T1000 (cell line): ENCODE results near the gene CLDN15.
"Not testable (repeated sequence)": the region's sequence is repeated elsewhere in the genome, so short reads cannot be mapped to it uniquely, and the experiment has no call there.

ENCODE experiments used
- DNase-seq: peaks from one replicate; lab custom pipeline; 2025; ENCODE audit warnings: mixed read lengths; lab: John Stamatoyannopoulos, UW

Gene CLDN15

DNA sequence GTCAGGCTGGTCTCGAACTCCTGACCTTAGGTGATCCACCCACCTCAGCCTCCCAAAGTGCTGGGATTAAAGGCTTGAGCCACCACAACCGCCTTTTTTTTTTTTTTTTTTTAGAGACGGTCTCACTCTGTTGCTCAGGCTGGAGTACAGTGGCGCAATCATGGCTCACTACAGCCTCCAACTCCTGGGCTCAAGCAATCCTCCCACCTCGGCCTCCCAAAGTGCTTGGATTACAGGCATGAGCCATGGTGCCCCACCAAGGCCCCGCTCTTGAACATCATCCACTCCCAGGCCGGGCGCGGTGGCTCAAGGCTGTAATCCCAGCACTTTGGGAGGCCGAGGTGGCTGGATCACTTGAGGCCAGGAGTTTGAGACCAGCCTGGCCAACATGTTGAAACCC lies 38.1 kb downstream of the CLDN15 start:
- not testable (repeated sequence) for DNase-seq

DNA sequence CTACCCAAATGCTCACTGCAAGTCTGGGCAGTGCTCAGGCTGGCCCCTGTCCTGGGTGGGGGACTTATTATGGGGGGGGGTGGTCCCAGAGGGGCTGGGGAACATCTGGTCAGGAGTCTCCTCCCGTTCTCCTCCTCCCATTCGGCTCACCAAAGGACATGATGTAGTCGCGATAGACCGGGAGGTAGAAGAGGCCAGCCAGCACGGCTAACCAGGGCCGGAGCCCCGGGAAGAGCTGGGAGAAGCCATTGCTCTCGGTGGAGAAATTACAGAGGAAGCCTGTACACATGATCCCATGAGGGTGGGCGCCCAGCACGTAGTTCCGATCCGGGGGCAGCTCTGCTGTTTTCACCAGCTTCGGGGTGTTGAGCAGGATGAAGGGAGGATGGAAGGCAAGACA lies 39.1 kb downstream of the CLDN15 start:
- no peak for DNase-seq

DNA sequence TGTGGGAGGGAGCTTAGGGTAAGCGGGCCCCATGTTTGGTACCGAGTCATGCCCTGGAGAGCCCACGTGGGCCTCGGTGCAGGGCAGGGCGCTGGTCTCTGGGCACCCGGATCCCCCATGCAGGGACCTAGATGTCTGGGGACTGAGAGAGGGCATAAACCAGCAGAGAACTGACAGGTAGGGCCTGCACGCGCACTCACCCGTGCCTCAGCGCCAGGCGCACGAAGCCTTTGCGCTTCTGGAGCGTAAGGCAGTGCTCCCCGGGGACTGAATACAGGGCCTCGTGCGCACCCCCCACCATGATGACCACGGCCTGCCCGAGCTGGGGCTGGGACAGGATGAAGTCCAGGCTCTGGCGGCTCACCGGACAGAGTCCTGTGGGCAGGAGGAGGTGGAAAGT lies 39.6 kb downstream of the CLDN15 start:
- no peak for DNase-seq

DNA sequence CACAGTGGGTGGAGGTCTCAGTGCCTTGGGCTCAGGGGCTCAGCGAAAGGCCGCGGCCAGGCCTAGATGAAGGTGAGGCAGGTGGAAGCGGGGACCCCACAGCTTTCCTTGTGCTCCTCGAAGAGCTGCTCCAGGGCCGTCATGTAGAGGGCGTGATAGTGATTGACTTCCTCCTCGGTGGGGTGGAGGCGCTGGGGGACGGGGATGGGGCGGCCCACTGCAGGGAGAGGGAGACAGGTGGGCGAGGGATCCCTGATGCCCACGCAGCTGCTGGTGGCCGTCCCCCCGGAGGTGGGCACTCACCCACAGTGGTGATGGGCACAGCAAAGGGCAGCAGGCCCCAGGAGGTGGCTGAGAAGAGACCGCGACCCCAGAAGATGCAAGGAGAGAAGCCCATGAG lies 41.7 kb downstream of the CLDN15 start:
- DNase-seq, result no peak

DNA sequence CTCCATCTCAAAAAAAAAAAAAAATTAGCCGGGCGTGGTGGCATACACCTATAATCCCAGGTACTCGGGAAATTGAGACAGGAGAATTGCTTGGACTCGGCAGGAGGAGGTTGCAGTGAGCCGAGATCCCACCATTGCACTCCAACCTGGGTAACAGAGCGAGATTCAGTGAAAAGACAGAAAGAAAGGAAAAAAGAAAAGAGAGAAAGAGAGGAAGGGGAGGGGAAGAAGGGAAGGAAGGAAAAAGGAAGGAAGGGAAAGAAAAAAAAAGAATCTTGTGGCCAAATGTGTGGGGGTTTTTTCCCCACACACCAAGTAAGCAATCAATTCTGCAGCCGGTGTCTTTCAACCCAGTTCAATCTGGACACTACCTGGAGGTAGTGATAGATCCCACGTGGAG lies 48.5 kb downstream of the CLDN15 start:
- no peak for DNase-seq

DNA sequence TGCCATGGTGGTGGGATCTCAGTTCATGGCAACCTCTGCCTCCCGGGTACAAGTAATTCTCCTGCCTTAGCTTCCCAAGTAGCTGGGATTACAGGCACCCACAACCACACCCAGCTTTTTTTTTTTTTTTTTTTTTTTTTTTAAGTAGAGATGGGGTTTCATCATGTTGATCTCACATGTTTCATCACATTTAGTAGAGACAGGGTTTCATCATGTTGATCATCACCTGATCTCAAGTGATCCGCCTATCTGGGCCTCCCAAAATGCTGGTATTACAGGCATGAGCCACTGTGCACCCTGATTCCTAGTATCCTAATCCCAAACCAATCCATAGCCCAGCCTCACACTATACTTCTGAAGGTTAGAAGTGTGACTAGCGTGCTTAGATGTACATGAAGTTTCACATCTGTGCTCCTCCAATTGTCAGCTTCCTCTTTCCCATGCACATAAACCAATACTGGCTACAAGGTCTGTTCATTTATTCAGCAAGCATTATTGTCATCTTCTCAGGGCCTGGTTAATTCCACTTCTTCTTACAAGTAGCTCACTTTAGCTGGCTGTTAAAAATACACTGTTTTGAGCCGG lies 50.7 kb downstream of the CLDN15 start:
- DNase-seq, result no peak

DNA sequence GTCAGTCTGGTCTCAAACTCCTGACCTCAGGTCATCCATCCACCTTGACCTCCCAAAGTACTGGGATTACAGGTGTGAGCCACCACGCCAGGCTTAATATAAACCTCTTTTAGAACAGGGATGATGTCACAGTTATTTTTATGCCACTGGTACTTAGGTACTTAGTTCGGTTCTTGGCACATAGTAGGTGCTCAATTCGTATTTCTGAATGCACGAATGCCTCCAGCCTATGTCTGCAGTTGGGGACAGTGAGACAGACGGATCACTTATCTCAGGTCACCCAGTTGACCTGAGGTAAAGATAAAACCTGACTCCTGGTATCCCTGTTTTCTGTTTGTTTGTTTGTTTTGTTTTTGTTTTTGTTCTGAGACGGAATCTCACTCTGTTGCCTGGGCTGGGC lies 51.4 kb downstream of the CLDN15 start:
- DNase-seq, result no peak

DNA sequence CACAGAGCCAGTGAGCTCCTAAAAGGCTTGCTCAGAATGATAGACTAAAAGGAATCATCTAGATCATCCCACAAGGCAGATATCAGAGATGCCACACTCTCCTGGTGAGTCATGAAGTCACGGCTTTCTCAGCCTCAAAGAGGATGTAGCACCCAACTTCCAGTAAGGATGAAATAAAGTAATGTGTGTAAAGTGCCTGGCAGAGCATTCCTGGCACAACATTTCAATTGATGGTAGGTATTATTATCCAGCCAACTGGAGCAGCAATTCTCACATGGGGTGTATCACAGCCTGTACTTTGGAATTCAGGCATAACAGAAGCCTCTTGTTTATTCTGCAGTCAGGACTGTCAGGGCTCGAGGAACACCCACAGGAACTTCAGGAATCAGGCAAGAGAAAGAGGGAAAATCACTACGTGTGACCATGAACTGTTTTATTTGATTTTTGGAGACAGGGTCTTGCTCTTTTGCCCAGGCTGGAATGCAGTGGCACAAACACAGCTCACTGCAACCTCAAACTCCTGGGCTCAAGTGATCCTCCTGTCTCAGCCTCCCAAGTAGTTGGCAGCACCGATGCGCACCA lies 52.3 kb downstream of the CLDN15 start:
- DNase-seq, result no peak
